Vagina (tissue), 2 donors: ENCODE measurements around the gene WWOX. TPM values are rescaled to one million over a fixed set of nuclear protein-coding genes. Genes with fewer than 3 reads are reported as not detected.

Experiments
- DNase-seq, 2 donors: peaks; one replicate each; pipeline ENCODE4 v3.0.0-alpha.2; 2017; ENCODE audit errors: extremely low spot score in 2 of 2
- H3K27ac ChIP-seq: fragments of 200-600 bp; sonication (generic); one replicate; pipeline ENCODE4 v1.5.1; 2019
- H3K27me3 ChIP-seq: fragments of 200-600 bp; sonication (generic); one replicate; pipeline ENCODE4 v1.5.1; 2019
- H3K36me3 ChIP-seq, 2 donors: fragments of 200-600 bp; sonication (generic); one replicate each; pipeline ENCODE4 v1.5.1; 2017 to 2019
- H3K4me1 ChIP-seq: fragments of 200-600 bp; sonication (generic); one replicate; pipeline ENCODE4 v1.5.1; 2019
- H3K4me3 ChIP-seq, 2 donors: fragments of 200-600 bp; sonication (generic); 1 replicate in 1 of 2; 2 replicates in 1 of 2; pipeline ENCODE4 v1.5.1; 2016 to 2019
- H3K9me3 ChIP-seq: fragments of 200-600 bp; sonication (generic); one replicate; pipeline ENCODE4 v1.5.1; 2019
- POLR2A ChIP-seq, 2 donors: fragments of 450-650 bp; IDR thresholded peaks; one replicate each; pipeline ENCODE4 v1.6.1; 2017; ENCODE audit warnings: antibody characterized with exemption in 2 of 2, mild to moderate bottlenecking in 2 of 2, moderate library complexity in 2 of 2
- POLR2AphosphoS5 ChIP-seq, 2 donors: sonication (generic); formaldehyde crosslinking; IDR thresholded peaks; one replicate each; pipeline ENCODE4 v1.9.0; 2017; ENCODE audit warnings: antibody characterized with exemption in 2 of 2, mild to moderate bottlenecking in 2 of 2, low read depth in 1 of 2; ENCODE audit not compliant: insufficient read depth in 1 of 2
- intact Hi-C: fragments of 100-400 bp; cut with DNase I; formaldehyde crosslinking; loops from one replicate; pipeline ENCODE4 v1.15.1; 2023
- total RNA-seq: library from RNA; depleted of rRNA; stranded (reverse); fragments of >200 nt; gene quantifications from one replicate; pipeline ENCODE4 v1.2.3, GENCODE V29; 2016
- TF ChIP-seq, protein P1 (sequence below), 3 experiments: fragments of 450-650 bp in 2 of 3; fragments of 200-600 bp in 1 of 3; sonication (generic) in 1 of 3; IDR thresholded peaks; one replicate each; pipeline ENCODE4 v1.5.1; 2017 to 2019; ENCODE audit warnings: antibody characterized with exemption in 3 of 3, mild to moderate bottlenecking in 2 of 3, moderate library complexity in 2 of 3

Gene WWOX
- total RNA-seq, 1 donor from 2014 or later: 33.1 TPM

DNA sequence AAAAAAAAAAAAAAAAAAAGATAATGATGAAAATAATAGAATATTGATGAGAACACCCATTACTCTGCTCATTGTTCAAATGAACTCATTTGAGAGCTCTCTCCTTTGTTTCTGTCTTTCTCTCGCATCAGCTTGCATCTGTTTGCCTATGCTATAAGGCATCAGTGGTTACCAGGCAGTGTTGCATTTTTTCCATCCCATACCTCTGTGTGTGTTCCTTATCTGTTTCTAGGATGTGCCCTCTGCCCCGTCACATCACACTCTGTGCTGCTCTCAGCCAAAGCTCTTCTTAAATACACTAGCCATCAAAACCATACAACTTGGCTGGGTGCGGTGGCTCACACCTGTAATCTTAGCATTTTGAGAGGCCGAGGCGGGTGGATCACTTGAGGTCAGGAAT, 568.2 kb downstream of the WWOX start:
- no peak overlapping the region for H3K27ac ChIP-seq
- H3K27me3 ChIP-seq: no peaks in the 10 kb centered on the region
- no peaks in the 10 kb centered on the region for H3K36me3 ChIP-seq
- H3K9me3 ChIP-seq: no peaks in the 10 kb centered on the region
- no peak overlapping the region for H3K4me3 ChIP-seq
- peaks cover 22% of the 10 kb centered on the region for H3K4me1 ChIP-seq
- TF ChIP-seq, protein P1, sequence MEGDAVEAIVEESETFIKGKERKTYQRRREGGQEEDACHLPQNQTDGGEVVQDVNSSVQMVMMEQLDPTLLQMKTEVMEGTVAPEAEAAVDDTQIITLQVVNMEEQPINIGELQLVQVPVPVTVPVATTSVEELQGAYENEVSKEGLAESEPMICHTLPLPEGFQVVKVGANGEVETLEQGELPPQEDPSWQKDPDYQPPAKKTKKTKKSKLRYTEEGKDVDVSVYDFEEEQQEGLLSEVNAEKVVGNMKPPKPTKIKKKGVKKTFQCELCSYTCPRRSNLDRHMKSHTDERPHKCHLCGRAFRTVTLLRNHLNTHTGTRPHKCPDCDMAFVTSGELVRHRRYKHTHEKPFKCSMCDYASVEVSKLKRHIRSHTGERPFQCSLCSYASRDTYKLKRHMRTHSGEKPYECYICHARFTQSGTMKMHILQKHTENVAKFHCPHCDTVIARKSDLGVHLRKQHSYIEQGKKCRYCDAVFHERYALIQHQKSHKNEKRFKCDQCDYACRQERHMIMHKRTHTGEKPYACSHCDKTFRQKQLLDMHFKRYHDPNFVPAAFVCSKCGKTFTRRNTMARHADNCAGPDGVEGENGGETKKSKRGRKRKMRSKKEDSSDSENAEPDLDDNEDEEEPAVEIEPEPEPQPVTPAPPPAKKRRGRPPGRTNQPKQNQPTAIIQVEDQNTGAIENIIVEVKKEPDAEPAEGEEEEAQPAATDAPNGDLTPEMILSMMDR (IDR thresholded peaks at IDR 0.05): no peak
- no peak for TF ChIP-seq POLR2A (IDR thresholded peaks at IDR 0.05)
- no peak for TF ChIP-seq POLR2AphosphoS5 (IDR thresholded peaks at IDR 0.05; ENCODE audit: insufficient read depth in 1 of 2, low read depth in 1 of 2)
- DNase-seq: no peak
- intact Hi-C loops: no loop called here

DNA sequence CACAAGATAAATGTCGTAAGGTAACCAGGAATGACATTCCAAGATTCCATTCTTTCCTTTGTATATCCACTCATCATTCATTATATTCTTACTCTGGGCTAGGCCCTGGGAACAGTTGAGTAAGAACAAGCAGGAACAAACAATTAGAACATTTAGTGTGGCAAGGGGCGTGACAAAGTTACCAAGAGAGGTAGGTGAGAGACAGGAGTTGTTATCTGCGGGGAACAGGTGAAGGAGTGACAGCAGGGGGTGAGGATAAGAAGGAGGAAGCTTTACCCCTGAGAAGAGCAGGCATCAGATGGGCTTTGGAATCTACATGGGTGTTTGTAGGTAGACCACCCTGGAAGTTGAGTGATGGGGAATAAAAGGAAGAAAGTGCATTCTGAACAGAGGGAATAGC, 568.9 kb downstream of the WWOX start:
- Histone ChIP-seq H3K36me3 (no peaks in the 10 kb centered on the region), H3K4me3 (no peak overlapping the region), H3K27me3 (no peaks in the 10 kb centered on the region), H3K9me3 (no peaks in the 10 kb centered on the region), H3K4me1 (peaks cover 30% of the 10 kb centered on the region), H3K27ac (no peak overlapping the region)
- DNase-seq: no peak
- no peak for TF ChIP-seq POLR2A (IDR thresholded peaks at IDR 0.05)
- TF ChIP-seq, protein P1 (IDR thresholded peaks at IDR 0.05): no peak
- no peak for TF ChIP-seq POLR2AphosphoS5 (IDR thresholded peaks at IDR 0.05; ENCODE audit: insufficient read depth in 1 of 2, low read depth in 1 of 2)
- intact Hi-C loops: no loop called here

DNA sequence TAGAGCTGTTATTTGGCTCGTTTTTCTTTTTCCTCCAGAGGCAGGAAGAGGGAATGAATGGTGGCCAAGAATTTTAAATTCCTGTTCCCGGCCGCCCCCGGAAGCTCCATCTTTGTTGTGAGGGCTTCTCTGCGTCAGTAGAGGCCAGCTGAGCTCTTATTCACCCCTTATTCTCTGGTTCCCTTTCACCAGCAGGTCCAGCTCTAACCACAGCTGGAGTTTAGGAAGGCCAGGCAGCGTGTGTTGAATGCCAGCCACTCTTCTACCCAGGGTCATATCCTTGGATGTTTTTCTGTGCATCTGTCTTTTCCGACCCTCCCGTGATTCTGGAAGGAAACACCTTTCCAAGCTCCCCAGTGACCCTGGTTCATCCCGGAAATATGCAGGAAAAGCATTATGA, 570.5 kb downstream of the WWOX start:
- H3K4me1 ChIP-seq: peaks cover 33% of the 10 kb centered on the region
- no peaks in the 10 kb centered on the region for H3K9me3 ChIP-seq
- no peak overlapping the region for H3K4me3 ChIP-seq
- H3K27ac ChIP-seq: peak overlapping the region; percentile 9
- intact Hi-C loops: no loop called here
- TF ChIP-seq POLR2AphosphoS5 (IDR thresholded peaks at IDR 0.05; ENCODE audit: insufficient read depth in 1 of 2, low read depth in 1 of 2) (no peak), POLR2A (IDR thresholded peaks at IDR 0.05) (no peak)
- TF ChIP-seq, protein P1 (IDR thresholded peaks at IDR 0.05): no peak
- DNase-seq: no peak
- no peaks in the 10 kb centered on the region for H3K36me3 ChIP-seq
- H3K27me3 ChIP-seq: no peaks in the 10 kb centered on the region

DNA sequence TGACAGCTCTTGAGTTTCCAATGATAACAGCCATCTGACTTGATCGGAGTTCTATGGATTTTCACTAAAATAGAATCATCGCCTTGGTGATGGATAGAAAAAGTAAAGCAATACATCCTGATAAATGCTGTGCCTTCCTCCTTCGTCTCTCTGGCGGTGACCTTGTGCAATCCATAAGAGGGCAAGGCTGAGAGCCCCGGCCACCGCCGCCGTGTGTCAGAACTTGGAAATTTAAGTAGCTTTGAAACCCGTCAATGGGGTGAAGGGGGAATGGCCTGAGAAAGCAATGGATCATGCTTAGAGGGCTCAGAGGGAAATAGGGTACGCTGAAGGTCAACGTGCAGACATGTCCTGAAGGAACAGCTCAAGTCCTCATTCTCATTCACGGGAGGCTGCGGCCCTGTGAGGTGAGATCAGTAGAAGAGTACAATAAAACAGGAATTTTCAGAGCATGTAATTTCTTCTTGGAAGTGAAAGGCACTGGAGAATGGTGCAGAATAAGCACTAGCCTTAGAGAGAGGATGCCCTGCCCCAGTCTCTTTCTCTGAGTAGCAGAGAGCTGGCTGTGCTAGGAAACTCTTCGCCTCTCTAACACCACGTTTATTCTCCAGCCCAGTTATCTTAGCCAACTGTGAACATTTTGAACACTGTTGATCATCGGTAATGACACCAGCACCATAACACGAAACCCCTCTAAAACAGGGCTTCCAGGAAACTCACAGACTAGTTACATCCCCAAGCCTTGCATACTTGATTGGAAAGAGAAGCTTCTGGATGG, 573.5 kb downstream of the WWOX start:
- Histone ChIP-seq H3K27me3 (no peaks in the 10 kb centered on the region), H3K36me3 (no peaks in the 10 kb centered on the region), H3K4me3 (no peak overlapping the region), H3K9me3 (no peaks in the 10 kb centered on the region), H3K4me1 (peaks cover 33% of the 10 kb centered on the region), H3K27ac (peak overlapping the region; percentile 46)
- no peak for TF ChIP-seq POLR2A (IDR thresholded peaks at IDR 0.05)
- TF ChIP-seq, protein P1 (IDR thresholded peaks at IDR 0.05): no peak
- no peak for TF ChIP-seq POLR2AphosphoS5 (IDR thresholded peaks at IDR 0.05; ENCODE audit: insufficient read depth in 1 of 2, low read depth in 1 of 2)
- intact Hi-C loops: no loop called here
- no peak for DNase-seq

DNA sequence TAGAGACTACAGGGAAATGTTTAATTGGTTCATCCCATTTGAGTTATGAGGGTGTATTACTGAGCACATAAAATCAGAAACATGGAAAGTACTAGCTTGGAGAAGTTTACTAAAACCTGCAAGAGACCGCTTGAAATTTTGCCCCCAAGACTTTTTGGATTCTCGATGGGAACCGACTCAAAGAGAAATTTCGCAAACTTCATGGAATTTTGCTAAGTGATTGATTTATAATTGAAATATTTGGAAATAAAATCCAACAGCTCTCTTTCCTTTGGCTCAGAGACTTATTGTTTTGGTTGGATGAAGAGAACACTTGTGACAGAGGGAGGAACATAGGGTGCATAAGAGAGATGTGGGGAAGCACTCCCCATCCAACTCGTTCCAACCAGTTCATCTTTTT, 574.4 kb downstream of the WWOX start:
- TF ChIP-seq POLR2AphosphoS5 (IDR thresholded peaks at IDR 0.05; ENCODE audit: insufficient read depth in 1 of 2, low read depth in 1 of 2): peak; percentile 41 to 55
- TF ChIP-seq, protein P1 (IDR thresholded peaks at IDR 0.05): no peak
- no peak for DNase-seq
- H3K4me3 ChIP-seq: no peak overlapping the region
- H3K36me3 ChIP-seq: no peaks in the 10 kb centered on the region
- H3K4me1 ChIP-seq: peaks cover 33% of the 10 kb centered on the region
- no peaks in the 10 kb centered on the region for H3K27me3 ChIP-seq
- peak overlapping the region; percentile 46 for H3K27ac ChIP-seq
- intact Hi-C loops: no loop called here
- no peaks in the 10 kb centered on the region for H3K9me3 ChIP-seq
